ENCODE results near the gene AKT2. TPM values are rescaled to one million over a fixed set of nuclear protein-coding genes. Genes with fewer than 3 reads are reported as not detected.

The AKT2 gene
- polyA plus RNA-seq, 2 of the 4 experiments (the other 2 are of a cell fraction): 136 to 159 TPM

- TF ChIP-seq, protein P1, sequence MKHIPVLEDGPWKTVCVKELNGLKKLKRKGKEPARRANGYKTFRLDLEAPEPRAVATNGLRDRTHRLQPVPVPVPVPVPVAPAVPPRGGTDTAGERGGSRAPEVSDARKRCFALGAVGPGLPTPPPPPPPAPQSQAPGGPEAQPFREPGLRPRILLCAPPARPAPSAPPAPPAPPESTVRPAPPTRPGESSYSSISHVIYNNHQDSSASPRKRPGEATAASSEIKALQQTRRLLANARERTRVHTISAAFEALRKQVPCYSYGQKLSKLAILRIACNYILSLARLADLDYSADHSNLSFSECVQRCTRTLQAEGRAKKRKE (CRISPR knock-in tag; IDR thresholded peaks at IDR 0.05; ENCODE audit: low read depth): no peak
- TF ChIP-seq CBX2 (IDR thresholded peaks at IDR 0.05; ENCODE audit: borderline replicate concordance, low read depth) (no peak), CHD2 (IDR thresholded peaks at IDR 0.05; ENCODE audit: low read length, partially characterized antibody) (peak; percentile 19), RNF2 (IDR thresholded peaks at IDR 0.05; ENCODE audit: borderline replicate concordance, low read depth) (no peak; the same call in 1 of the 2 replicates), ZSCAN20 (CRISPR knock-in tag; IDR thresholded peaks at IDR 0.05) (no peak), RCOR1 (IDR thresholded peaks at IDR 0.05; ENCODE audit: low read depth, low read length) (no peak), MYC (IDR thresholded peaks at IDR 0.05; ENCODE audit: borderline replicate concordance, low read length) (no peak; the same call in 1 of the 2 replicates), FOXS1 (CRISPR knock-in tag; IDR thresholded peaks at IDR 0.05) (no peak), ELK1 (IDR thresholded peaks at IDR 0.05; ENCODE audit: low read depth, low read length) (no peak), SMC3 (IDR thresholded peaks at IDR 0.05) (no peak), ZFP36 (IDR thresholded peaks at IDR 0.05; ENCODE audit: borderline replicate concordance, partially characterized antibody) (no peak), NPAS2 (CRISPR knock-in tag; IDR thresholded peaks at IDR 0.05; ENCODE audit: borderline replicate concordance) (no peak)
- TF ChIP-seq, protein P2, sequence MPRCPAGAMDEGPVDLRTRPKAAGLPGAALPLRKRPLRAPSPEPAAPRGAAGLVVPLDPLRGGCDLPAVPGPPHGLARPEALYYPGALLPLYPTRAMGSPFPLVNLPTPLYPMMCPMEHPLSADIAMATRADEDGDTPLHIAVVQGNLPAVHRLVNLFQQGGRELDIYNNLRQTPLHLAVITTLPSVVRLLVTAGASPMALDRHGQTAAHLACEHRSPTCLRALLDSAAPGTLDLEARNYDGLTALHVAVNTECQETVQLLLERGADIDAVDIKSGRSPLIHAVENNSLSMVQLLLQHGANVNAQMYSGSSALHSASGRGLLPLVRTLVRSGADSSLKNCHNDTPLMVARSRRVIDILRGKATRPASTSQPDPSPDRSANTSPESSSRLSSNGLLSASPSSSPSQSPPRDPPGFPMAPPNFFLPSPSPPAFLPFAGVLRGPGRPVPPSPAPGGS (IDR thresholded peaks at IDR 0.05): peak; percentile 72; the same call in 2 of the 3 replicates
Observed at GRCh38 chr19:40190891-40191835, 94.0 kb downstream of the AKT2 start, which contains the start of gene MAP3K10 (continued).

GRCh38 chr19:40184273-40184672 is 100.9 kb downstream of the AKT2 start:
- Histone ChIP-seq H3K27ac (no peak overlapping the region), H3K4me1 (peaks cover 5% of the 10 kb centered on the region; the same call in 2 of the 3 replicates), H3K4me3 (no peak overlapping the region), H3K9me3 (no peaks in the 10 kb centered on the region), H3K4me2 (no peak overlapping the region)
- ChIA-PET POLR2A (interaction anchor here (0.7 kb wide), 1 partner anchor 703 kb away, joined by 4 read pairs; the partner anchor contains the start of gene TIMM50), CTCF (interaction anchor here (0.6 to 3.5 kb wide), 6 partner anchors 9 to 50 kb away, joined by 3 to 15 read pairs (median 6); partner anchors contain the start of gene TTC9B)
- FAIRE-seq: peak; percentile 13
- no peak for ATAC-seq
- TF ChIP-seq, protein P3, sequence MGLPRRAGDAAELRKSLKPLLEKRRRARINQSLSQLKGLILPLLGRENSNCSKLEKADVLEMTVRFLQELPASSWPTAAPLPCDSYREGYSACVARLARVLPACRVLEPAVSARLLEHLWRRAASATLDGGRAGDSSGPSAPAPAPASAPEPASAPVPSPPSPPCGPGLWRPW (IDR thresholded peaks at IDR 0.05): no peak
- TF ChIP-seq CTCF (IDR thresholded peaks at IDR 0.05): no peak
- WGBS (ENCODE audit: missing lambda C conversion rate): 69% methylated on average over 1 of the region's 1 CpG
- DNase-seq (ENCODE audit: low read depth in 1 of 2, low spot score in 1 of 2): no peak

Small RNA genes within 50 kb of the gene (small RNA-seq; reads per million reads assigned to genes)
- 50.7 to 2,278 (median 893) reads per million in 6 experiments for gene MIR641
- gene RNU6-945P: 0 reads per million in 6 experiments

Other genes starting within 250 kb of the AKT2 start
- 10.0 and 15.7 TPM in 2 replicates for gene ZNF780B, start 229.1 kb downstream of the AKT2 start, polyA plus RNA-seq (2011; rRNA removed)
- 7.1 to 10.3 TPM (median 8.7 TPM) in 3 replicates for gene ZNF780B, start 229.1 kb downstream of the AKT2 start, polyA plus RNA-seq (2017; fragmentation: RNase III; extraction: RNeasy Plus Mini Kit Qiagen cat#74134 plus additional on column Dnase treatment)
- gene ZNF780A, start 194.4 kb downstream of the AKT2 start, polyA plus RNA-seq (2011; rRNA removed): 39.3 and 48.1 TPM in 2 replicates
- gene ZNF780A, start 194.4 kb downstream of the AKT2 start, polyA plus RNA-seq (2017; fragmentation: RNase III; extraction: RNeasy Plus Mini Kit Qiagen cat#74134 plus additional on column Dnase treatment): 32.8 to 37.9 TPM (median 35.4 TPM) in 3 replicates
- 6.0 and 6.6 TPM in 2 replicates for gene MAP3K10, start 93.9 kb downstream of the AKT2 start, polyA plus RNA-seq (2011; rRNA removed)
- gene MAP3K10, start 93.9 kb downstream of the AKT2 start, polyA plus RNA-seq (2017; fragmentation: RNase III; extraction: RNeasy Plus Mini Kit Qiagen cat#74134 plus additional on column Dnase treatment): 15.0 to 21.0 TPM (median 19.5 TPM) in 3 replicates
- gene TTC9B, start 67.0 kb downstream of the AKT2 start, polyA plus RNA-seq (2011; rRNA removed): not detected in 2 replicates
- 0.04 TPM in 1 of 3 replicates, not detected in the others for gene TTC9B, start 67.0 kb downstream of the AKT2 start, polyA plus RNA-seq (2017; fragmentation: RNase III; extraction: RNeasy Plus Mini Kit Qiagen cat#74134 plus additional on column Dnase treatment)
- 0.10 and 0.17 TPM in 2 replicates for gene CCNP, start 58.7 kb downstream of the AKT2 start, polyA plus RNA-seq (2011; rRNA removed)
- gene CCNP, start 58.7 kb downstream of the AKT2 start, polyA plus RNA-seq (2017; fragmentation: RNase III; extraction: RNeasy Plus Mini Kit Qiagen cat#74134 plus additional on column Dnase treatment): 0.13 to 0.16 TPM (median 0.15 TPM) in 3 replicates
- gene C19orf47, start 63.1 kb upstream of the AKT2 start, polyA plus RNA-seq (2011; rRNA removed): 32.8 and 39.8 TPM in 2 replicates
- 22.1 to 25.7 TPM (median 25.2 TPM) in 3 replicates for gene C19orf47, start 63.1 kb upstream of the AKT2 start, polyA plus RNA-seq (2017; fragmentation: RNase III; extraction: RNeasy Plus Mini Kit Qiagen cat#74134 plus additional on column Dnase treatment)
- gene PLD3, start 63.4 kb upstream of the AKT2 start, polyA plus RNA-seq (2011; rRNA removed): 290 and 350 TPM in 2 replicates
- gene PLD3, start 63.4 kb upstream of the AKT2 start, polyA plus RNA-seq (2017; fragmentation: RNase III; extraction: RNeasy Plus Mini Kit Qiagen cat#74134 plus additional on column Dnase treatment): 215 to 283 TPM (median 265 TPM) in 3 replicates
- 0.18 and 0.19 TPM in 2 replicates for gene HIPK4, start 104.8 kb upstream of the AKT2 start, polyA plus RNA-seq (2011; rRNA removed)
- gene HIPK4, start 104.8 kb upstream of the AKT2 start, polyA plus RNA-seq (2017; fragmentation: RNase III; extraction: RNeasy Plus Mini Kit Qiagen cat#74134 plus additional on column Dnase treatment): 0.20 to 0.25 TPM (median 0.24 TPM) in 3 replicates
- 1.5 and 1.6 TPM in 2 replicates for gene PRX, start 128.0 kb upstream of the AKT2 start, polyA plus RNA-seq (2011; rRNA removed)
- gene PRX, start 128.0 kb upstream of the AKT2 start, polyA plus RNA-seq (2017; fragmentation: RNase III; extraction: RNeasy Plus Mini Kit Qiagen cat#74134 plus additional on column Dnase treatment): 1.3 to 1.8 TPM (median 1.8 TPM) in 3 replicates
- 10.0 and 10.7 TPM in 2 replicates for gene SERTAD1, start 140.6 kb upstream of the AKT2 start, polyA plus RNA-seq (2011; rRNA removed)
- 12.5 to 14.9 TPM (median 13.6 TPM) in 3 replicates for gene SERTAD1, start 140.6 kb upstream of the AKT2 start, polyA plus RNA-seq (2017; fragmentation: RNase III; extraction: RNeasy Plus Mini Kit Qiagen cat#74134 plus additional on column Dnase treatment)
- 40.2 and 41.7 TPM in 2 replicates for gene SERTAD3, start 159.0 kb upstream of the AKT2 start, polyA plus RNA-seq (2011; rRNA removed)
- gene SERTAD3, start 159.0 kb upstream of the AKT2 start, polyA plus RNA-seq (2017; fragmentation: RNase III; extraction: RNeasy Plus Mini Kit Qiagen cat#74134 plus additional on column Dnase treatment): 35.5 to 41.2 TPM (median 39.7 TPM) in 3 replicates
- 202 and 241 TPM in 2 replicates for gene BLVRB, start 180.4 kb upstream of the AKT2 start, polyA plus RNA-seq (2011; rRNA removed)
- 280 to 298 TPM (median 296 TPM) in 3 replicates for gene BLVRB, start 180.4 kb upstream of the AKT2 start, polyA plus RNA-seq (2017; fragmentation: RNase III; extraction: RNeasy Plus Mini Kit Qiagen cat#74134 plus additional on column Dnase treatment)
- gene SPTBN4, start 181.7 kb upstream of the AKT2 start, polyA plus RNA-seq (2011; rRNA removed): 1.4 and 2.2 TPM in 2 replicates
- 1.2 to 2.0 TPM (median 1.4 TPM) in 3 replicates for gene SPTBN4, start 181.7 kb upstream of the AKT2 start, polyA plus RNA-seq (2017; fragmentation: RNase III; extraction: RNeasy Plus Mini Kit Qiagen cat#74134 plus additional on column Dnase treatment)